A673 (cell line): ENCODE measurements around the gene GRID1. TPM values are rescaled to one million over a fixed set of nuclear protein-coding genes. Genes with fewer than 3 reads are reported as not detected.

Source experiments
- BruUV-seq: library from RNA; stranded (reverse); fragments of 400-500 nt; replicated peaks from 2 replicates; lab custom pipeline; 2021; lab: Mats Ljungman, UMichigan
- CTCF ChIA-PET: fragments of 300-600 bp; sonication (Branson Sonifier 250); formaldehyde crosslinking; loops from one replicate; lab custom pipeline; 2022; ENCODE audit warnings: antibody characterized with exemption; lab: Charles Lee
- POLR2A ChIA-PET: fragments of 300-600 bp; sonication (Branson Sonifier 250); formaldehyde crosslinking; loops from one replicate; lab custom pipeline; 2022; ENCODE audit warnings: antibody characterized with exemption; ENCODE audit not compliant: low non-redundant PET; lab: Charles Lee
- DNase-seq: peaks from one replicate; pipeline ENCODE4 v3.0.0-alpha.2; 2015; ENCODE audit warnings: low spot score
- H3K27ac ChIP-seq: fragments of 200-600 bp; sonication (generic); 2 replicates; pipeline ENCODE4 v1.5.1; 2016; ENCODE audit warnings: mixed run types, low read depth, mild to moderate bottlenecking, mixed read lengths, antibody characterized with exemption, low read length; ENCODE audit not compliant: poor library complexity, severe bottlenecking
- H3K27me3 ChIP-seq: fragments of 200-600 bp; sonication (generic); replicated peaks from 2 replicates; pipeline ENCODE4 v1.6.1; 2017; ENCODE audit warnings: mixed run types, low read depth, mild to moderate bottlenecking, mixed read lengths, antibody characterized with exemption, low read length; ENCODE audit not compliant: insufficient read depth, poor library complexity
- H3K36me3 ChIP-seq: fragments of 200-600 bp; sonication (generic); 2 replicates; pipeline ENCODE4 v1.6.1; 2016; ENCODE audit warnings: mixed run types, mild to moderate bottlenecking, mixed read lengths, antibody characterized with exemption, low read length; ENCODE audit not compliant: insufficient read depth, poor library complexity, severe bottlenecking
- H3K4me1 ChIP-seq: fragments of 200-600 bp; sonication (generic); 2 replicates; pipeline ENCODE4 v1.6.1; 2017; ENCODE audit warnings: mixed run types, mild to moderate bottlenecking, mixed read lengths, antibody characterized with exemption, low read length; ENCODE audit not compliant: insufficient read depth, poor library complexity, severe bottlenecking
- H3K4me3 ChIP-seq: fragments of 200-600 bp; sonication (generic); 2 replicates; pipeline ENCODE4 v1.5.1; 2016; ENCODE audit warnings: low read depth, mixed run types, mild to moderate bottlenecking, mixed read lengths, low read length; ENCODE audit not compliant: poor library complexity, severe bottlenecking
- H3K9me3 ChIP-seq: fragments of 200-600 bp; sonication (generic); 2 replicates; pipeline ENCODE4 v1.6.1; 2016; ENCODE audit warnings: mixed run types, low read depth, mild to moderate bottlenecking, mixed read lengths, antibody characterized with exemption, low read length; ENCODE audit not compliant: poor library complexity, severe bottlenecking
- EZH2 ChIP-seq: fragments of 200-600 bp; sonication (generic); IDR thresholded peaks from 2 replicates; pipeline ENCODE4 v1.6.1; 2017; ENCODE audit warnings: borderline replicate concordance, low read depth, mild to moderate bottlenecking, mixed read lengths, antibody characterized with exemption, low read length; ENCODE audit not compliant: poor library complexity, severe bottlenecking
- intact Hi-C: fragments of 100-400 bp; cut with micrococcal nuclease; formaldehyde crosslinking; loops from one replicate; pipeline ENCODE4 v1.10.0; 2022; ENCODE audit not compliant: unreplicated experiment
- total RNA-seq: library from RNA; stranded (reverse); gene quantifications from 2 replicates; pipeline ENCODE4 v1.2.3, GENCODE V29; 2021
- TF ChIP-seq, protein P1 (sequence below): fragments of 300-800, 200-600 bp; sonication (generic); conservative IDR thresholded peaks from 2 replicates; pipeline ENCODE4 v1.5.1; 2017; ENCODE audit warnings: low read depth, mild to moderate bottlenecking, antibody characterized with exemption, low read length, moderate library complexity, mixed read lengths

Gene GRID1
- total RNA-seq, 1 experiment from 2014 or later = not detected

- peak; percentile 95 for DNase-seq
- no TSS peak for BruUV-seq
- H3K27me3 ChIP-seq = peaks cover 30% of the 10 kb centered on the region
- no peaks in the 10 kb centered on the region for H3K36me3 ChIP-seq
- H3K4me1 ChIP-seq = peaks cover 14% of the 10 kb centered on the region
- intact Hi-C loops = loop anchor here (1.0 kb wide), 1 partner anchor 185 kb away; no protein-coding TSS in a partner anchor
- TF ChIP-seq, protein P1, sequence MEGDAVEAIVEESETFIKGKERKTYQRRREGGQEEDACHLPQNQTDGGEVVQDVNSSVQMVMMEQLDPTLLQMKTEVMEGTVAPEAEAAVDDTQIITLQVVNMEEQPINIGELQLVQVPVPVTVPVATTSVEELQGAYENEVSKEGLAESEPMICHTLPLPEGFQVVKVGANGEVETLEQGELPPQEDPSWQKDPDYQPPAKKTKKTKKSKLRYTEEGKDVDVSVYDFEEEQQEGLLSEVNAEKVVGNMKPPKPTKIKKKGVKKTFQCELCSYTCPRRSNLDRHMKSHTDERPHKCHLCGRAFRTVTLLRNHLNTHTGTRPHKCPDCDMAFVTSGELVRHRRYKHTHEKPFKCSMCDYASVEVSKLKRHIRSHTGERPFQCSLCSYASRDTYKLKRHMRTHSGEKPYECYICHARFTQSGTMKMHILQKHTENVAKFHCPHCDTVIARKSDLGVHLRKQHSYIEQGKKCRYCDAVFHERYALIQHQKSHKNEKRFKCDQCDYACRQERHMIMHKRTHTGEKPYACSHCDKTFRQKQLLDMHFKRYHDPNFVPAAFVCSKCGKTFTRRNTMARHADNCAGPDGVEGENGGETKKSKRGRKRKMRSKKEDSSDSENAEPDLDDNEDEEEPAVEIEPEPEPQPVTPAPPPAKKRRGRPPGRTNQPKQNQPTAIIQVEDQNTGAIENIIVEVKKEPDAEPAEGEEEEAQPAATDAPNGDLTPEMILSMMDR = peak; percentile 91
- TF ChIP-seq EZH2 = no peak
- no peak overlapping the region for H3K27ac ChIP-seq
- H3K4me3 ChIP-seq = peak overlapping the region; percentile 69
- CTCF ChIA-PET = interaction anchor here (0.7 to 1.5 kb wide), 3 partner anchors 180 to 185 kb away, joined by 3 to 13 read pairs (median 4); no protein-coding TSS in a partner anchor
- H3K9me3 ChIP-seq = no peaks in the 10 kb centered on the region
- POLR2A ChIA-PET = no interaction called here
Observed at GRCh38 chr10:86399879-86400704, 33.5 kb upstream of the GRID1 start.

- ChIA-PET CTCF (interaction anchor here (1.0 to 1.5 kb wide), 2 partner anchors 185 to 186 kb away, joined by 4 to 13 read pairs; no protein-coding TSS in a partner anchor), POLR2A (no interaction called here)
- intact Hi-C loops = loop anchor here (1.0 kb wide), 1 partner anchor 186 kb away; no protein-coding TSS in a partner anchor
- Histone ChIP-seq H3K4me1 (peaks cover 14% of the 10 kb centered on the region), H3K36me3 (no peaks in the 10 kb centered on the region), H3K9me3 (no peaks in the 10 kb centered on the region), H3K27me3 (peaks cover 30% of the 10 kb centered on the region), H3K4me3 (no peak overlapping the region), H3K27ac (no peak overlapping the region)
- no peak for DNase-seq
- BruUV-seq = no TSS peak
- TF ChIP-seq EZH2 = no peak
- TF ChIP-seq, protein P1 = no peak
Observed at GRCh38 chr10:86399514-86399878, 32.9 kb upstream of the GRID1 start.

DNA sequence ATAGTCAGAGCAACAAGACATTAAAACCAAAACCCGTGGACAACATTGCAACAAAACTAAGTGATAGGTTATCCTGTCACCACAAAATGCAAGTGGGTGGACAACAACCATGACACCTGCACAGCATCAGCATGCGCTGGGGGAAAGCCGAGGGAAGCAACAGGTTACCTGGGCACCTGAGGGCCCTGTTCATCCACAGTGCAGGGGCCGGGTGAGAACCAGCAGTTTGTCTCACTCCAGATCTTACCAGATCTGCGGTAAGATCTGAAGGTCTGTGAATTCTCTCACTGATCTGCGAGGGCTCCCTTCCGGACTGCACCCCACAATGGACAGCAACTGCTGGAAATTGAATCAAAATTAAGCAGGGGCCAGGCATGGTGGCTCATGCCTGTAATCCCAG lies 30.5 kb upstream of the GRID1 start:
- TF ChIP-seq, protein P1 = no peak
- no peak for TF ChIP-seq EZH2
- Histone ChIP-seq H3K27ac (no peak overlapping the region), H3K27me3 (peaks cover 18% of the 10 kb centered on the region), H3K9me3 (no peaks in the 10 kb centered on the region), H3K4me3 (no peak overlapping the region), H3K36me3 (no peaks in the 10 kb centered on the region), H3K4me1 (peaks cover 14% of the 10 kb centered on the region)
- DNase-seq = no peak
- intact Hi-C loops = no loop called here
- ChIA-PET POLR2A (no interaction called here), CTCF (no interaction called here)
- BruUV-seq = no TSS peak
